ENCODE results near the gene MAL.

DNA sequence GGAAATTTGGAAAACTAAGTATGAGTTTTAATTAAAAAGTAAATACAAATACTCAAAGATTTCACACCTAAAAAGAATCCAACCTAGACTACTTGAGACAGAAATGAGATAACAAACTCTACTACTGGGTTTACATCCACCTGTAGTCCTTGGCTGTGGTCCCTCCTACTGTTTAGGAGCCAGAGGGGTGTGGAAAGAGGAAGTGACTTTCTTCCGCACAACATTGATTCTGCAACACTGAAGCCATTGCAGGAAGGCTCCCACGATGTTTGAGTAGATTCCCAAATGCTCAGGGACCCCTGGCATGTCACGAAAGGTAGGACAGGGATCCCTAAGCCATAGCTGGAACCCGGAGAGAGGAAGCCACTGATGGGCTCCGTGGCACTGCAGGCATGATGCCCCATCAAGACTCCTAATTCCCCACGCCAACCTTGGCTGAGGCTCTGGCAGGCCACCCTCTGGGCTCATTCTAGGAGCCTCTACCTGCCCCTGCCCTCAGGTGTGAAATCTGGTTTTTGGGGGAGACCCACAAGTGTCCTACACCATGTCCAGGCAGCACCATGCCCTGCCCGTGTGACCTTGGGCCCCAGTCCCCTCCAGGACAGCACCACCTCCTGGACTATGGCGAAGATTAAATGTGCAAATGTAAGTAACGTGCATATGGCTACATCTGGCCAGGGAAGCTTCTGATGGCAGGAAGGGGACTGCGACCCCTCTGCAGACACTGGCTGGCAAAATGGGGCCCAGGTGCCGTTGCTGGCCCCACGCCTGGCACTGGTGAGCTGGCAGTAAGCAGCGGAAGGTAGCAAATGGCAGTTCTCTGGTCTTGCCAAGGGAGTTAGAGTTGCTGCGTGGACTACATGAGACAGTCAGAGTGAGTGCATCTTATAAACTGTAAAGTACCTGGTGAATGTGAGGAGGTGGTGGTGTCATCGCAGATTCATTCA is 38.2 kb upstream of the MAL start:
- TF ChIP-seq, protein P1, sequence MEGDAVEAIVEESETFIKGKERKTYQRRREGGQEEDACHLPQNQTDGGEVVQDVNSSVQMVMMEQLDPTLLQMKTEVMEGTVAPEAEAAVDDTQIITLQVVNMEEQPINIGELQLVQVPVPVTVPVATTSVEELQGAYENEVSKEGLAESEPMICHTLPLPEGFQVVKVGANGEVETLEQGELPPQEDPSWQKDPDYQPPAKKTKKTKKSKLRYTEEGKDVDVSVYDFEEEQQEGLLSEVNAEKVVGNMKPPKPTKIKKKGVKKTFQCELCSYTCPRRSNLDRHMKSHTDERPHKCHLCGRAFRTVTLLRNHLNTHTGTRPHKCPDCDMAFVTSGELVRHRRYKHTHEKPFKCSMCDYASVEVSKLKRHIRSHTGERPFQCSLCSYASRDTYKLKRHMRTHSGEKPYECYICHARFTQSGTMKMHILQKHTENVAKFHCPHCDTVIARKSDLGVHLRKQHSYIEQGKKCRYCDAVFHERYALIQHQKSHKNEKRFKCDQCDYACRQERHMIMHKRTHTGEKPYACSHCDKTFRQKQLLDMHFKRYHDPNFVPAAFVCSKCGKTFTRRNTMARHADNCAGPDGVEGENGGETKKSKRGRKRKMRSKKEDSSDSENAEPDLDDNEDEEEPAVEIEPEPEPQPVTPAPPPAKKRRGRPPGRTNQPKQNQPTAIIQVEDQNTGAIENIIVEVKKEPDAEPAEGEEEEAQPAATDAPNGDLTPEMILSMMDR (conservative IDR thresholded peaks at IDR 0.05; ENCODE audit: low read depth, low read length) = no peak
- TF ChIP-seq RFX5 (IDR thresholded peaks at IDR 0.05; ENCODE audit: low read depth, low read length) = no peak
- TF ChIP-seq MAZ (IDR thresholded peaks at IDR 0.05; ENCODE audit: borderline replicate concordance, low read depth, low read length) = no peak
- TF ChIP-seq MAFK (IDR thresholded peaks at IDR 0.05; ENCODE audit: low read depth, low read length) = no peak
- TF ChIP-seq POLR2A (IDR thresholded peaks at IDR 0.05; ENCODE audit: low read depth, low read length) = no peak
- TF ChIP-seq, protein P2, sequence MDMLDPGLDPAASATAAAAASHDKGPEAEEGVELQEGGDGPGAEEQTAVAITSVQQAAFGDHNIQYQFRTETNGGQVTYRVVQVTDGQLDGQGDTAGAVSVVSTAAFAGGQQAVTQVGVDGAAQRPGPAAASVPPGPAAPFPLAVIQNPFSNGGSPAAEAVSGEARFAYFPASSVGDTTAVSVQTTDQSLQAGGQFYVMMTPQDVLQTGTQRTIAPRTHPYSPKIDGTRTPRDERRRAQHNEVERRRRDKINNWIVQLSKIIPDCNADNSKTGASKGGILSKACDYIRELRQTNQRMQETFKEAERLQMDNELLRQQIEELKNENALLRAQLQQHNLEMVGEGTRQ (IDR thresholded peaks at IDR 0.05; ENCODE audit: low read depth, low read length) = no peak

Data from IMR-90 (cell line).